GM19468 (cell line): ENCODE data around the gene SPI1.

Experiments used
- ATAC-seq: cut with Tn5 transposase; IDR thresholded peaks from one replicate; pipeline ENCODE4 v1.9.1; 2021; ENCODE audit warnings: mild to moderate bottlenecking, moderate library complexity, moderate number of reproducible peaks; ENCODE audit not compliant: unreplicated experiment; ENCODE audit errors: extremely low read depth

SPI1 gene

GRCh38 chr11:47360341-47360740, 18.0 kb downstream of the SPI1 start:
- ATAC-seq, result no peak

GRCh38 chr11:47359586-47359985, 18.8 kb downstream of the SPI1 start:
- no peak for ATAC-seq

GRCh38 chr11:47359162-47359561, 19.2 kb downstream of the SPI1 start:
- ATAC-seq, result no peak

- no peak for ATAC-seq
Observed at GRCh38 chr11:47358731-47359051, 19.7 kb downstream of the SPI1 start.

GRCh38 chr11:47357985-47358730, 20.2 kb downstream of the SPI1 start:
- no peak for ATAC-seq

GRCh38 chr11:47356998-47357329, 21.4 kb downstream of the SPI1 start:
- ATAC-seq, result no peak

- no peak for ATAC-seq
Observed at GRCh38 chr11:47356129-47356997, 22.0 kb downstream of the SPI1 start.

GRCh38 chr11:47355283-47356128, 22.8 kb downstream of the SPI1 start:
- no peak for ATAC-seq

- ATAC-seq, result no peak
Observed at GRCh38 chr11:47354913-47355282, 23.4 kb downstream of the SPI1 start.

GRCh38 chr11:47353978-47354774, 24.2 kb downstream of the SPI1 start:
- no peak for ATAC-seq

GRCh38 chr11:47352556-47352955, 25.8 kb downstream of the SPI1 start, which contains the start of gene MYBPC3:
MYBPC3 (minus strand) TSS chr11:47352702; CDS start chr11:47352647, 55 bp downstream.
- no peak for ATAC-seq

- no peak for ATAC-seq
Observed at GRCh38 chr11:47351156-47352126, 26.9 kb downstream of the SPI1 start.

GRCh38 chr11:47350315-47350714, 28.0 kb downstream of the SPI1 start:
- no peak for ATAC-seq

GRCh38 chr11:47349521-47350095, 28.7 kb downstream of the SPI1 start:
- ATAC-seq, result no peak

GRCh38 chr11:47348859-47349258, 29.5 kb downstream of the SPI1 start:
- ATAC-seq, result no peak

- ATAC-seq, result no peak
Observed at GRCh38 chr11:47348131-47348802, 30.1 kb downstream of the SPI1 start.

- no peak for ATAC-seq
Observed at GRCh38 chr11:47347137-47347536, 31.2 kb downstream of the SPI1 start.
